Choroid plexus epithelial cell (primary cell): ENCODE results near the gene GPR179.
"Not testable (repeated sequence)": the region's sequence is repeated elsewhere in the genome, so short reads cannot be mapped to it uniquely, and the experiment has no call there.

Experiments used
- DNase-seq: peaks from one replicate; pipeline ENCODE4 v3.0.0-alpha.2; 2010; ENCODE audit warnings: low read depth
- H3K4me3 ChIP-seq: 2 replicates; pipeline ENCODE4 v1.5.1; 2011; ENCODE audit warnings: low read depth, mild to moderate bottlenecking, control low read depth, low read length, moderate library complexity
- TF ChIP-seq, protein P1 (sequence below): conservative IDR thresholded peaks from 2 replicates; pipeline ENCODE4 v1.5.1; 2011; ENCODE audit warnings: low read depth, mild to moderate bottlenecking, control low read depth, inconsistent platforms, low read length, moderate library complexity

The GPR179 gene

DNA sequence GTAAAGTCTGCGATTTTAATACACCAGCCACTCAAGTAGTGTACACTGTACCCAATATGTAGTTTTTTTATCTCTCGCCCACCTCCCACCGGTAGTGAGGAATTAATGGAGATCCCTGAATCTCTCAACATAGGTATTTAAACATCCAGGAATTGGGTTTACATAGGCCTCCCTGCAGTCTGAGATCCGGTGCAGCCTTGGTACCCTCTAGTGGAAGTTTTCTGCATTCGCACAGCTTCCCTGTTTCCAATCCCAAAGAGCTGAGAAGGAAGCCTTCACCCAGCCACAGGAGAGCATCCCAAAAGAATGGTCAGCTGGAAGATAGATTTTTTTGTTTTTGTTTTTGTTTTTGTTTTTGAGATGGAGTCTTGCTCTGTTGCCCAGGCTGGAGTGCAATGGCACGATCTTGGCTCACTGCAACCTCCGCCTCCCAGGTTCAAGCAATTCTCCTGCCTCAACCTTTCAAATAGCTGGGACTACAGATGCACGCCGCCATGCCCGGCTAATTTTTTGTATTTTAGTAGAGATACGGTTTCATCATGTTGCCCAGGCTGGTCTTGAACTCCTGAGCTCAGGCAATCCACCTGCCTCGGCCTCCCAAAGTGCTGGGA, 55.4 kb downstream of the GPR179 start:
- TF ChIP-seq, protein P1, sequence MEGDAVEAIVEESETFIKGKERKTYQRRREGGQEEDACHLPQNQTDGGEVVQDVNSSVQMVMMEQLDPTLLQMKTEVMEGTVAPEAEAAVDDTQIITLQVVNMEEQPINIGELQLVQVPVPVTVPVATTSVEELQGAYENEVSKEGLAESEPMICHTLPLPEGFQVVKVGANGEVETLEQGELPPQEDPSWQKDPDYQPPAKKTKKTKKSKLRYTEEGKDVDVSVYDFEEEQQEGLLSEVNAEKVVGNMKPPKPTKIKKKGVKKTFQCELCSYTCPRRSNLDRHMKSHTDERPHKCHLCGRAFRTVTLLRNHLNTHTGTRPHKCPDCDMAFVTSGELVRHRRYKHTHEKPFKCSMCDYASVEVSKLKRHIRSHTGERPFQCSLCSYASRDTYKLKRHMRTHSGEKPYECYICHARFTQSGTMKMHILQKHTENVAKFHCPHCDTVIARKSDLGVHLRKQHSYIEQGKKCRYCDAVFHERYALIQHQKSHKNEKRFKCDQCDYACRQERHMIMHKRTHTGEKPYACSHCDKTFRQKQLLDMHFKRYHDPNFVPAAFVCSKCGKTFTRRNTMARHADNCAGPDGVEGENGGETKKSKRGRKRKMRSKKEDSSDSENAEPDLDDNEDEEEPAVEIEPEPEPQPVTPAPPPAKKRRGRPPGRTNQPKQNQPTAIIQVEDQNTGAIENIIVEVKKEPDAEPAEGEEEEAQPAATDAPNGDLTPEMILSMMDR = peak; percentile 46
- peak; percentile 24 for DNase-seq
- not testable (repeated sequence) for H3K4me3 ChIP-seq

DNA sequence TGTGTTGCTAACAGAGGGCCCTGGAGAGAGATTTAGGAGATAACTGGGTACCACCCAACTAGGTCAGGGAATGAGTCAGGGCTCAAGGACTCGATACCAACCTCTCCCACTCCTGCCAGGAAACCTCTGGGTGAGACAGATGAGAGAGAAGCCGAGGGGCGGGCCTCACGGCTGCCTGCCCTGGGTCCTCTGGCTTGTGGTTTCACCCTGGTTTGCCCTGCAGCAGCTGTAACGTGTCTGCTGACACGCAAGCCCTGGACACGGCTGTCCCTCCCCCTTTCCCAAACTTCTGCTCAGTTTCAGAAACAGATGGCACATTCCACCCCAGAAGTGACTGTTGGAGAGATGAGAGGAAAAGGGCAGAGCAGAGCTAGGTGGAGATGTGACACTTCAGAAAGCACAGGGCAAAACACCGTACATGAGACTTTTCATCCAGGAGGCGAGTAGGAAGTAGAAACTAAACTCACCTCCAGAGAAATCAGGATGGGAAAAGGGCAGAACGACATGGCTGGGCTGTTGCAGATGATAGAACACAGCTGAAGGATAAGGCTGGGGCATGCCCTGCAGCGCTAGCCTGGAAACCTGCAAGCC, 57.2 kb downstream of the GPR179 start:
- not testable (repeated sequence) for H3K4me3 ChIP-seq
- DNase-seq = peak; percentile 41

DNA sequence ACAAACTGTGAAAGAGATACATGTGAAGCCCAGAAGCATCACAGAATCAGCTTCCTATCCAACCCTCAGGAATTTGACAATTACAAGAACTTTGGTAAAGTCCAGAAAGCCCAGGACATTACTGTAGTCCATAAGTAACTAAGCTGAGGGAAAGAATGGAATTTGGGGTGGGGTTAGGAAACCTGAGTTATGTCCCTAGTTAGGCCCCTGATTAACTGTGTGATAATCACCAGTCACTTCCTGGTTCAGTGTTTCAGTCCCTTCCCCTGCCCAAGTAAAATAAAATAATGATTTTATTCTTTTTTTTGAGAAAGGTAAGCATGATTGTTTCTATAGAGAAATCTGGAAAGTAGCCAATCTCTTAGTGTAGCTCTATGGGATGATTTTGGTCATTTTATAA, 57.8 kb downstream of the GPR179 start:
- not testable (repeated sequence) for DNase-seq, H3K4me3 ChIP-seq
